ENCODE data around the gene MAN1A2. TPM values are rescaled to one million over a fixed set of nuclear protein-coding genes. Genes with fewer than 3 reads are reported as not detected.

MAN1A2 gene
- polyA plus RNA-seq, 1 donor from 2014 or later, result 25.0 TPM

DNA sequence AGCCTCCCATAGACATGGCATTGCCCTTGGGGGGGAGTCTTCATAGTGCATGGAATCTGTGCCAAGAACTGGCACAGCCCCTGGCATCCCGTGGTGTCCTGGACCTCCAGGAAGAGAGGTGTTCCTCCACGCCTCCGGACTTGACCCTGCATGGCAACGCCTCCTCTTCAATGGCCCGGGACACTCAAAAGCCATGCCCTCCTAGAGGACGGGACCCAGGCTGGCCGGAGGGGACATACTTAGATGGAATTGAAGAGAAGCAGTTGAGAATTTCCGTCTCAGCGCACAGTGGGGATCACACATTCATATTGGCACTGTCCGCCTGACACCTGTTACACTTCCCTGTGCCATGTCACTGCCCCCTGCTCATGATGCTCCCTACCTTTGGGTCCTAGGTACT lies 200.2 kb downstream of the MAN1A2 start:
- TF ChIP-seq RAD21 (conservative IDR thresholded peaks at IDR 0.05) (no peak), POLR2AphosphoS5 (IDR thresholded peaks at IDR 0.05) (no peak), TAF1 (IDR thresholded peaks at IDR 0.05; ENCODE audit: low read depth) (no peak), SMC3 (conservative IDR thresholded peaks at IDR 0.05; ENCODE audit: poor library complexity) (no peak), EZH2 (IDR thresholded peaks at IDR 0.05; ENCODE audit: borderline replicate concordance, insufficient read depth, low read length, poor library complexity, severe bottlenecking) (no peak), MXI1 (conservative IDR thresholded peaks at IDR 0.05; ENCODE audit: poor library complexity, severe bottlenecking) (no peak), EP300 (conservative IDR thresholded peaks at IDR 0.05; ENCODE audit: poor library complexity, severe bottlenecking) (no peak)
- TF ChIP-seq, protein P1, sequence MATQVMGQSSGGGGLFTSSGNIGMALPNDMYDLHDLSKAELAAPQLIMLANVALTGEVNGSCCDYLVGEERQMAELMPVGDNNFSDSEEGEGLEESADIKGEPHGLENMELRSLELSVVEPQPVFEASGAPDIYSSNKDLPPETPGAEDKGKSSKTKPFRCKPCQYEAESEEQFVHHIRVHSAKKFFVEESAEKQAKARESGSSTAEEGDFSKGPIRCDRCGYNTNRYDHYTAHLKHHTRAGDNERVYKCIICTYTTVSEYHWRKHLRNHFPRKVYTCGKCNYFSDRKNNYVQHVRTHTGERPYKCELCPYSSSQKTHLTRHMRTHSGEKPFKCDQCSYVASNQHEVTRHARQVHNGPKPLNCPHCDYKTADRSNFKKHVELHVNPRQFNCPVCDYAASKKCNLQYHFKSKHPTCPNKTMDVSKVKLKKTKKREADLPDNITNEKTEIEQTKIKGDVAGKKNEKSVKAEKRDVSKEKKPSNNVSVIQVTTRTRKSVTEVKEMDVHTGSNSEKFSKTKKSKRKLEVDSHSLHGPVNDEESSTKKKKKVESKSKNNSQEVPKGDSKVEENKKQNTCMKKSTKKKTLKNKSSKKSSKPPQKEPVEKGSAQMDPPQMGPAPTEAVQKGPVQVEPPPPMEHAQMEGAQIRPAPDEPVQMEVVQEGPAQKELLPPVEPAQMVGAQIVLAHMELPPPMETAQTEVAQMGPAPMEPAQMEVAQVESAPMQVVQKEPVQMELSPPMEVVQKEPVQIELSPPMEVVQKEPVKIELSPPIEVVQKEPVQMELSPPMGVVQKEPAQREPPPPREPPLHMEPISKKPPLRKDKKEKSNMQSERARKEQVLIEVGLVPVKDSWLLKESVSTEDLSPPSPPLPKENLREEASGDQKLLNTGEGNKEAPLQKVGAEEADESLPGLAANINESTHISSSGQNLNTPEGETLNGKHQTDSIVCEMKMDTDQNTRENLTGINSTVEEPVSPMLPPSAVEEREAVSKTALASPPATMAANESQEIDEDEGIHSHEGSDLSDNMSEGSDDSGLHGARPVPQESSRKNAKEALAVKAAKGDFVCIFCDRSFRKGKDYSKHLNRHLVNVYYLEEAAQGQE (IDR thresholded peaks at IDR 0.05; ENCODE audit: borderline replicate concordance), result no peak
- TF ChIP-seq, protein P2, sequence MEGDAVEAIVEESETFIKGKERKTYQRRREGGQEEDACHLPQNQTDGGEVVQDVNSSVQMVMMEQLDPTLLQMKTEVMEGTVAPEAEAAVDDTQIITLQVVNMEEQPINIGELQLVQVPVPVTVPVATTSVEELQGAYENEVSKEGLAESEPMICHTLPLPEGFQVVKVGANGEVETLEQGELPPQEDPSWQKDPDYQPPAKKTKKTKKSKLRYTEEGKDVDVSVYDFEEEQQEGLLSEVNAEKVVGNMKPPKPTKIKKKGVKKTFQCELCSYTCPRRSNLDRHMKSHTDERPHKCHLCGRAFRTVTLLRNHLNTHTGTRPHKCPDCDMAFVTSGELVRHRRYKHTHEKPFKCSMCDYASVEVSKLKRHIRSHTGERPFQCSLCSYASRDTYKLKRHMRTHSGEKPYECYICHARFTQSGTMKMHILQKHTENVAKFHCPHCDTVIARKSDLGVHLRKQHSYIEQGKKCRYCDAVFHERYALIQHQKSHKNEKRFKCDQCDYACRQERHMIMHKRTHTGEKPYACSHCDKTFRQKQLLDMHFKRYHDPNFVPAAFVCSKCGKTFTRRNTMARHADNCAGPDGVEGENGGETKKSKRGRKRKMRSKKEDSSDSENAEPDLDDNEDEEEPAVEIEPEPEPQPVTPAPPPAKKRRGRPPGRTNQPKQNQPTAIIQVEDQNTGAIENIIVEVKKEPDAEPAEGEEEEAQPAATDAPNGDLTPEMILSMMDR (IDR thresholded peaks at IDR 0.05; ENCODE audit: poor library complexity, severe bottlenecking), result no peak
- H3K4me3 ChIP-seq (ENCODE audit: low read length), result no peak overlapping the region
- no peak overlapping the region for H3K9ac ChIP-seq (ENCODE audit: low read length)
- H4K20me1 ChIP-seq (ENCODE audit: insufficient read depth), result no peaks in the 10 kb centered on the region
- no peaks in the 10 kb centered on the region for H3K79me2 ChIP-seq (replicated peaks; ENCODE audit: insufficient read depth, low read length)
- no peaks in the 10 kb centered on the region for H3K9me3 ChIP-seq (ENCODE audit: low read length)
- no peaks in the 10 kb centered on the region for H3F3A ChIP-seq (ENCODE audit: insufficient read depth, low read length, poor library complexity, severe bottlenecking)
- H3K9me2 ChIP-seq (ENCODE audit: insufficient read depth, low read length), result no peaks in the 10 kb centered on the region
- no peak overlapping the region for H3K27ac ChIP-seq (ENCODE audit: low read length)
- H3K36me3 ChIP-seq (ENCODE audit: insufficient read depth, low read length), result no peaks in the 10 kb centered on the region
- no peak overlapping the region for H2AFZ ChIP-seq (ENCODE audit: low read depth, low read length)
- no peaks in the 10 kb centered on the region for H3K27me3 ChIP-seq (ENCODE audit: insufficient read depth, low read depth, low read length)
- no peak overlapping the region for H3K4me2 ChIP-seq (ENCODE audit: low read length)

DNA sequence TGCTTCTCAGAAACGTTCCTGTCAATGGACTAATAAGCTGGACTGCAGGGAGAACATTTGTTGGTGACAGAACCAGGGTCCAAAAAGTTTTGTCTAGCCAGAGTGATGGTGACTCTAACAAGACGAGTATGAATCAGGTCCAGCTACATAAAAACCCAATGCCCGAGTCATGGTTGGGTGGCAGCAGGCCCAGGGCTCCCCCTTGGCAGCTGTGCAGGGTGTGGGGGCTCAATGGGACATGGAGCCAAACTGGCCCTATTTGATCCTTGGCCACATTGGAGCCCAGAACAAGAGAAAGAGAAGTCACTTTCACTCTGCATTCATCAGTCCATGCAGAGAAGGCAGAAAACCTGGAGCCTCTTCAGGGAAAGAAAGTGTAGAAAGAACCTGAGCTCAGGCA lies 200.7 kb downstream of the MAN1A2 start:
- Histone ChIP-seq H3K4me2 (ENCODE audit: low read length) (no peak overlapping the region), H3K27ac (ENCODE audit: low read length) (no peak overlapping the region), H3K4me3 (ENCODE audit: low read length) (no peak overlapping the region), H3K9ac (ENCODE audit: low read length) (no peak overlapping the region), H3K79me2 (replicated peaks; ENCODE audit: insufficient read depth, low read length) (no peaks in the 10 kb centered on the region), H3K27me3 (ENCODE audit: insufficient read depth, low read depth, low read length) (no peaks in the 10 kb centered on the region), H3K9me3 (ENCODE audit: low read length) (no peaks in the 10 kb centered on the region), H3K36me3 (ENCODE audit: insufficient read depth, low read length) (no peaks in the 10 kb centered on the region), H3F3A (ENCODE audit: insufficient read depth, low read length, poor library complexity, severe bottlenecking) (no peaks in the 10 kb centered on the region), H2AFZ (ENCODE audit: low read depth, low read length) (no peak overlapping the region), H4K20me1 (ENCODE audit: insufficient read depth) (no peaks in the 10 kb centered on the region), H3K9me2 (ENCODE audit: insufficient read depth, low read length) (no peaks in the 10 kb centered on the region)
- no peak for TF ChIP-seq POLR2AphosphoS5 (IDR thresholded peaks at IDR 0.05)
- no peak for TF ChIP-seq EP300 (conservative IDR thresholded peaks at IDR 0.05; ENCODE audit: poor library complexity, severe bottlenecking)
- no peak for TF ChIP-seq MXI1 (conservative IDR thresholded peaks at IDR 0.05; ENCODE audit: poor library complexity, severe bottlenecking)
- no peak for TF ChIP-seq TAF1 (IDR thresholded peaks at IDR 0.05; ENCODE audit: low read depth)
- TF ChIP-seq EZH2 (IDR thresholded peaks at IDR 0.05; ENCODE audit: borderline replicate concordance, insufficient read depth, low read length, poor library complexity, severe bottlenecking), result no peak
- TF ChIP-seq RAD21 (conservative IDR thresholded peaks at IDR 0.05), result no peak
- TF ChIP-seq, protein P2 (IDR thresholded peaks at IDR 0.05; ENCODE audit: poor library complexity, severe bottlenecking), result no peak
- TF ChIP-seq SMC3 (conservative IDR thresholded peaks at IDR 0.05; ENCODE audit: poor library complexity), result no peak
- TF ChIP-seq, protein P1 (IDR thresholded peaks at IDR 0.05; ENCODE audit: borderline replicate concordance), result no peak
